Measurements from ENCODE around the gene NBPF4.

DNA sequence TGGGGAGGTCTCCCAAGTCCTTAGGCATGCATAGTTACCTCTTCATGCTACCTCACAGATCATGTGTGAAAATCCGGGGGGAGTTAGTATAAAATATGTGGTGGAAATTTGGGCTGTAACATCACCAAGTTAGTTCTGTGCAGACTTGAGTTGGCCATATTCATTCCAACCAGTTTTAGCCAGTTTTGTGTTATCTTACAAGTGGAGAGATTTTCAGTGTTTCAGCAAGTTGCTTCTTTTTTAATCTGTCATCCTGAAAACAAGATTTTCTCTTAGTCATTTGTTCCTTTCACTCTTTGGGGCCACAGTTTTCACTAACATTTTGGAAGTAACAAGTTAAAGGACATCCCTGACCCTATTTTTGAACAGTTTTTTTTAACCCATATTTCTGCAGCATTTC, 55.1 kb downstream of the NBPF4 start:
- TF ChIP-seq POLR2A (IDR thresholded peaks at IDR 0.05) = no peak
- no peak for TF ChIP-seq CTCF (IDR thresholded peaks at IDR 0.05)

All from uterus (tissue), 2 donors.